K562 (cell line): ENCODE measurements around the gene PPCDC. TPM values are rescaled to one million over a fixed set of nuclear protein-coding genes. Genes with fewer than 3 reads are reported as not detected.

ENCODE experiments used
- ATAC-seq: fragments of 200-7000 bp; cut with Tn5 transposase; 3 replicates; pipeline ENCODE4 v1.9.1; 2020; ENCODE audit warnings: moderate library complexity
- BruUV-seq: library from RNA; stranded (reverse); fragments of 400-500 nt; replicated peaks from 2 replicates; lab custom pipeline; 2021; lab: Mats Ljungman, UMichigan
- CTCF ChIA-PET: fragments of 300-600 bp; formaldehyde crosslinking; extraction: SDS; loops from one replicate; lab custom pipeline; 2021; ENCODE audit warnings: low intra/inter-chr PET ratio; lab: Yijun Ruan, JAX
- POLR2A ChIA-PET: fragments of 300-600, 350-650 bp; sonication (Branson Sonifier 250); formaldehyde crosslinking; extraction: SDS; loops from one replicate; lab custom pipeline; 2021; ENCODE audit warnings: antibody characterized with exemption, inconsistent platforms; lab: Yijun Ruan, JAX
- DNase-seq, 4 experiments: peaks; one replicate each; pipeline versions ENCODE4 v3.0.0 to v3.0.0-alpha.2; 2011 to 2018; ENCODE audit warnings: low spot score in 3 of 4, mixed read lengths in 3 of 4; ENCODE audit errors: extremely low read depth in 1 of 4
- FAIRE-seq: peaks from 2 replicates; lab custom pipeline; 2011; peaks lifted over from hg19 to GRCh38; lab: Jason Lieb, UNC
- H2AFZ ChIP-seq: 2 replicates; pipeline ENCODE4 v1.6.0; 2011; ENCODE audit warnings: low read depth, low read length, control low read depth, inconsistent platforms
- H3K27ac ChIP-seq: fragments of 200-600 bp; 3 replicates; pipeline ENCODE4 v1.8.0; 2011; ENCODE audit warnings: low read depth, mild to moderate bottlenecking, control low read depth, inconsistent platforms, low read length, moderate library complexity, mixed read lengths; ENCODE audit errors: extremely low read depth
- H3K27me3 ChIP-seq, 2 experiments: fragments of 300-600 bp in 1 of 2; 2 replicates in 1 of 2; 3 replicates in 1 of 2; pipeline versions ENCODE4 v1.6.0 to v1.8.0; 2011; ENCODE audit warnings: inconsistent platforms in 2 of 2, low read length in 2 of 2, mild to moderate bottlenecking in 1 of 2, mixed read lengths in 1 of 2, moderate library complexity in 1 of 2; ENCODE audit not compliant: control insufficient read depth in 2 of 2, insufficient read depth in 2 of 2
- H3K36me3 ChIP-seq: fragments of 300-600 bp; 3 replicates; pipeline ENCODE4 v1.8.0; 2011; ENCODE audit warnings: mild to moderate bottlenecking, low read length, inconsistent platforms; ENCODE audit not compliant: control insufficient read depth, insufficient read depth
- H3K4me1 ChIP-seq, 2 experiments: fragments of 200-600 bp in 1 of 2; replicated peaks in 1 of 2; 2 replicates in 1 of 2; 3 replicates in 1 of 2; pipeline versions ENCODE4 v1.5.1 to v1.8.0; 2011; ENCODE audit warnings: inconsistent platforms in 2 of 2, low read length in 2 of 2, mild to moderate bottlenecking in 1 of 2, mixed read lengths in 1 of 2, moderate library complexity in 1 of 2; ENCODE audit not compliant: control insufficient read depth in 2 of 2, insufficient read depth in 2 of 2
- H3K4me2 ChIP-seq: 2 replicates; pipeline ENCODE4 v1.6.1; 2011; ENCODE audit warnings: low read length, control low read depth, inconsistent platforms, mixed read lengths; ENCODE audit not compliant: insufficient read depth
- H3K4me3 ChIP-seq: fragments of 200-600 bp; sonication (generic), shearing (Covaris generic); 2 replicates; pipeline ENCODE4 v1.5.1; 2016; ENCODE audit warnings: control low read depth, inconsistent platforms
- H3K79me2 ChIP-seq: fragments of 200-600 bp; 3 replicates; pipeline ENCODE4 v1.8.0; 2011; ENCODE audit warnings: low read length, inconsistent platforms; ENCODE audit not compliant: control insufficient read depth, insufficient read depth
- H3K9ac ChIP-seq, 2 experiments: 2 replicates each; pipeline versions ENCODE4 v1.6.0 to v1.6.1; 2011; ENCODE audit warnings: low read depth in 2 of 2, low read length in 2 of 2, control low read depth in 1 of 2, inconsistent platforms in 1 of 2, mild to moderate bottlenecking in 1 of 2, mixed read lengths in 1 of 2; ENCODE audit not compliant: insufficient read depth in 1 of 2
- H3K9me1 ChIP-seq: one replicate; pipeline ENCODE4 v1.6.0; 2011; ENCODE audit warnings: inconsistent platforms, mild to moderate bottlenecking, low read length, moderate library complexity; ENCODE audit not compliant: control insufficient read depth, insufficient read depth
- H3K9me3 ChIP-seq: replicated peaks from 2 replicates; pipeline ENCODE4 v1.5.1; 2011; ENCODE audit warnings: low read depth, low read length, inconsistent platforms; ENCODE audit not compliant: control insufficient read depth, insufficient read depth
- H4K20me1 ChIP-seq: replicated peaks from 2 replicates; pipeline ENCODE4 v1.6.1; 2011; ENCODE audit warnings: low read length, inconsistent platforms, mixed read lengths; ENCODE audit not compliant: control insufficient read depth, insufficient read depth
- ARNT ChIP-seq, 2 experiments: fragments of 450-650 bp; IDR thresholded peaks; 2 replicates each; pipeline ENCODE4 v1.6.1; 2016; ENCODE audit warnings: mild to moderate bottlenecking in 1 of 2
- CBFB ChIP-seq: sonication (generic); formaldehyde crosslinking; IDR thresholded peaks from 2 replicates; pipeline ENCODE4 v1.4.0; 2020; ENCODE audit warnings: mild to moderate bottlenecking, missing genetic modification reagents
- CBX5 ChIP-seq: IDR thresholded peaks from 2 replicates; pipeline ENCODE4 v1.6.1; 2014; ENCODE audit warnings: low read depth, borderline replicate concordance
- FOXJ3 ChIP-seq: sonication (generic); formaldehyde crosslinking; IDR thresholded peaks from 2 replicates; pipeline ENCODE4 v1.4.0; 2020; ENCODE audit warnings: mild to moderate bottlenecking, missing genetic modification reagents
- HMG20B ChIP-seq: fragments of 250-450 bp; sonication (Bioruptor Pico); IDR thresholded peaks from 2 replicates; pipeline ENCODE4 v1.5.0; 2021; ENCODE audit warnings: mild to moderate bottlenecking
- JUND ChIP-seq, 2 experiments: IDR thresholded peaks; 2 replicates in 1 of 2; 3 replicates in 1 of 2; pipeline ENCODE4 v1.6.1; 2011; ENCODE audit warnings: borderline replicate concordance in 2 of 2, low read depth in 2 of 2, low read length in 2 of 2, improper control_type of control experiment in 1 of 2, missing biosample characterization in 1 of 2, missing genetic modification characterization in 1 of 2, missing genetic modification reagents in 1 of 2
- MAFG ChIP-seq: fragments of 450-650 bp; conservative IDR thresholded peaks from 2 replicates; pipeline ENCODE4 v1.6.1; 2016; ENCODE audit warnings: missing genetic modification characterization, missing compliant biosample characterization
- NCOR1 ChIP-seq: fragments of 450-650 bp; IDR thresholded peaks from 2 replicates; pipeline ENCODE4 v1.6.1; 2016; ENCODE audit warnings: mild to moderate bottlenecking, moderate library complexity
- NFYB ChIP-seq: IDR thresholded peaks from 2 replicates; pipeline ENCODE4 v1.6.1; 2011; ENCODE audit warnings: mild to moderate bottlenecking, moderate library complexity; ENCODE audit not compliant: insufficient read length; ENCODE audit errors: extremely low read depth
- RBM34 ChIP-seq: fragments of 200-400 bp; formaldehyde crosslinking; IDR thresholded peaks from 2 replicates; pipeline ENCODE4 v1.6.1; 2018; ENCODE audit warnings: low read length, borderline replicate concordance; ENCODE audit not compliant: insufficient read depth
- SMARCC2 ChIP-seq: fragments of 450-650 bp; IDR thresholded peaks from 2 replicates; pipeline ENCODE4 v1.6.1; 2017; ENCODE audit warnings: antibody characterized with exemption, moderate library complexity, mild to moderate bottlenecking, low read depth
- SRSF7 ChIP-seq: fragments of 200-400 bp; formaldehyde crosslinking; optimal IDR thresholded peaks from 2 replicates; pipeline ENCODE3; 2017; ENCODE audit warnings: mild to moderate bottlenecking, low read depth, low read length
- U2AF2 ChIP-seq: fragments of 200-400 bp; formaldehyde crosslinking; optimal IDR thresholded peaks from 2 replicates; pipeline ENCODE3; 2017; ENCODE audit warnings: low read depth, mild to moderate bottlenecking, low read length
- ZBTB7A ChIP-seq: IDR thresholded peaks from 2 replicates; pipeline ENCODE4 v1.6.1; 2011; ENCODE audit warnings: low read depth, mild to moderate bottlenecking, low read length, moderate library complexity, borderline replicate concordance; ENCODE audit not compliant: control insufficient read depth
- ZNF140 ChIP-seq: fragments of 250-450 bp; sonication (Bioruptor Pico); IDR thresholded peaks from 2 replicates; pipeline ENCODE4 v1.8.0; 2021; ENCODE audit warnings: moderate library complexity, mild to moderate bottlenecking, inconsistent platforms
- ZNF507 ChIP-seq: conservative IDR thresholded peaks from 2 replicates; pipeline ENCODE4 v1.6.1; 2017; ENCODE audit warnings: missing genetic modification characterization, missing compliant biosample characterization
- ZNF57 ChIP-seq: fragments of 450-650 bp; formaldehyde crosslinking; IDR thresholded peaks from 2 replicates; pipeline ENCODE4 v1.4.0; 2020; ENCODE audit warnings: mild to moderate bottlenecking, moderate library complexity
- ZNF695 ChIP-seq: fragments of 450-650 bp; formaldehyde crosslinking; IDR thresholded peaks from 2 replicates; pipeline ENCODE4 v1.4.0; 2020; ENCODE audit warnings: mild to moderate bottlenecking, moderate library complexity
- whole genome bisulfite sequencing: fragments of 100-300 bp; shearing (Covaris generic); methylation state at CpG from one replicate; pipeline ENCODE4 v1.1.6; 2016; ENCODE audit warnings: low coverage, mixed read lengths; ENCODE audit not compliant: insufficient coverage; ENCODE audit errors: missing lambda C conversion rate; 5-methylcytosine and 5-hydroxymethylcytosine counted together
- in situ Hi-C: fragments of 300-500 bp; cut with MboI; formaldehyde crosslinking; loops from 4 replicates; pipeline ENCODE4 v1.15.0; 2018; ENCODE audit warnings: inconsistent platforms, mixed read lengths
- intact Hi-C: fragments of 100-400 bp; cut with micrococcal nuclease; formaldehyde crosslinking; loops from 2 replicates; pipeline ENCODE4 v1.14.2; 2022
- polyA plus RNA-seq, 8 experiments: library from polyadenylated mRNA; depleted of rRNA in 4 of 8; stranded (reverse) in 5 of 8; unstranded in 3 of 8; fragments of >200 nt; fragmentation: Nextera tagmentation in 2 of 8; fragmentation: Illumina TruSeq in 1 of 8; extraction: Ambion mirVana in 2 of 8; extraction: Trizol in 1 of 8; gene quantifications; 2 replicates each; pipeline versions ENCODE4 v1.2.1 to v1.2.3, GENCODE V29; 2011 to 2014; ENCODE audit warnings: inconsistent platforms in 1 of 8, missing spikeins in 1 of 8
- total RNA-seq, 7 experiments: library from RNA; depleted of rRNA in 6 of 7; stranded (reverse); fragments of >200 nt in 6 of 7; fragmentation: Illumina TruSeq in 2 of 7; extraction: Trizol in 2 of 7; gene quantifications; 2 replicates each; pipeline versions ENCODE4 v1.2.1 to v1.2.3, GENCODE V29; 2011 to 2021; ENCODE audit warnings: low replicate concordance in 1 of 7
- TF ChIP-seq, protein P1 (sequence below): IDR thresholded peaks from 2 replicates; pipeline ENCODE4 v1.6.1; 2016; ENCODE audit warnings: missing genetic modification characterization, missing compliant biosample characterization
- TF ChIP-seq, protein P2 (sequence below): sonication (generic); formaldehyde crosslinking; IDR thresholded peaks from 2 replicates; pipeline ENCODE4 v1.5.0; 2020; ENCODE audit warnings: missing genetic modification reagents

PPCDC gene
- total and polyA plus RNA-seq, 9 of the 15 experiments (the other 6 are each of a cell fraction or from before 2014, with no cell fraction given), result 10.9 to 53.6 (median 16.7) TPM

DNA sequence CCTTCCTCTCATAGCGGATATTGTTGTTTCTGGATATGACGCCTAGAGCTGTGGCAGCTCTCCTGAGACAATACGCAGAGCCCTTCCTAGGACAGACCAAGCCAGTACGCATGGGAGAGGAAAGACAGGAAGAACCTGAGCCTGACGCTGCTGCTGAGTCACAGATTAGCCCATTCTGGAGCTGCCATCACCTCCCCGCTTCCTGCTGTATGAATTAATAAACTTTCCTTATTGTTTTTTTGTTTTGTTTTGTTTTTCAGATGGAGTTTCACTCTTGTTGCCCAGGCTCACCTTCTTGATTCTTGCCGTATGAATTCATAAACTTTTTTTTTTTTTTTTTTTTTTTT lies 67.0 kb downstream of the PPCDC start:
- peak; percentile 86 for ATAC-seq
- H3K4me2 ChIP-seq, result peak overlapping the region; percentile 52
- H3K79me2 ChIP-seq, result no peaks in the 10 kb centered on the region
- H2AFZ ChIP-seq, result peak overlapping the region; percentile 87
- no peak overlapping the region for H3K4me3 ChIP-seq
- 36% methylated on average over 7 of the region's 7 CpGs for WGBS
- no peaks in the 10 kb centered on the region for H3K27me3 ChIP-seq
- intact Hi-C loops (no loop called here), in situ Hi-C loops (no loop called here)
- no peaks in the 10 kb centered on the region for H4K20me1 ChIP-seq
- no peaks in the 10 kb centered on the region for H3K9me1 ChIP-seq
- H3K27ac ChIP-seq, result 0 out of 3 replicates have a peak overlapping the region, but pooled peaks have one; percentile 20
- DNase-seq, result peak in 2 of 4 experiments; percentile 33 to 40
- ChIA-PET CTCF (no interaction called here), POLR2A (interaction anchor here (0.5 to 1.3 kb wide), 3 partner anchors 23 to 165 kb away, joined by 3 read pairs; partner anchors contain the start of gene PPCDC)
- H3K4me1 ChIP-seq, result peaks cover 6 to 8% of the 10 kb centered on the region in 2 experiments; a peak in 3 of 5 replicates
- peak overlapping the region in 1 of 2 experiments; percentile 61; a peak in 1 of 4 replicates for H3K9ac ChIP-seq
- H3K36me3 ChIP-seq, result no peaks in the 10 kb centered on the region
- no TSS peak for BruUV-seq
- peak; percentile 76 for FAIRE-seq
- no peaks in the 10 kb centered on the region for H3K9me3 ChIP-seq
- no peak for TF ChIP-seq CBX5
- no peak for TF ChIP-seq CBFB
- TF ChIP-seq NCOR1, result no peak
- TF ChIP-seq SRSF7, result no peak
- TF ChIP-seq ZNF695 (CRISPR knock-in tag), result no peak
- no peak for TF ChIP-seq FOXJ3 (CRISPR knock-in tag)
- TF ChIP-seq, protein P1, sequence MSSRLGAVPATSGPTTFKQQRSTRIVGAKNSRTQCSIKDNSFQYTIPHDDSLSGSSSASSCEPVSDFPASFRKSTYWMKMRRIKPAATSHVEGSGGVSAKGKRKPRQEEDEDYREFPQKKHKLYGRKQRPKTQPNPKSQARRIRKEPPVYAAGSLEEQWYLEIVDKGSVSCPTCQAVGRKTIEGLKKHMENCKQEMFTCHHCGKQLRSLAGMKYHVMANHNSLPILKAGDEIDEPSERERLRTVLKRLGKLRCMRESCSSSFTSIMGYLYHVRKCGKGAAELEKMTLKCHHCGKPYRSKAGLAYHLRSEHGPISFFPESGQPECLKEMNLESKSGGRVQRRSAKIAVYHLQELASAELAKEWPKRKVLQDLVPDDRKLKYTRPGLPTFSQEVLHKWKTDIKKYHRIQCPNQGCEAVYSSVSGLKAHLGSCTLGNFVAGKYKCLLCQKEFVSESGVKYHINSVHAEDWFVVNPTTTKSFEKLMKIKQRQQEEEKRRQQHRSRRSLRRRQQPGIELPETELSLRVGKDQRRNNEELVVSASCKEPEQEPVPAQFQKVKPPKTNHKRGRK (tag), result peak; percentile 63; the same call in 1 of the 2 replicates
- TF ChIP-seq SMARCC2, result no peak
- TF ChIP-seq NFYB, result no peak
- no peak for TF ChIP-seq ZNF57 (CRISPR knock-in tag)
- no peak for TF ChIP-seq ZNF507 (tag)
- TF ChIP-seq HMG20B (CRISPR knock-in tag), result no peak
- no peak for TF ChIP-seq ZBTB7A
- TF ChIP-seq, protein P2, sequence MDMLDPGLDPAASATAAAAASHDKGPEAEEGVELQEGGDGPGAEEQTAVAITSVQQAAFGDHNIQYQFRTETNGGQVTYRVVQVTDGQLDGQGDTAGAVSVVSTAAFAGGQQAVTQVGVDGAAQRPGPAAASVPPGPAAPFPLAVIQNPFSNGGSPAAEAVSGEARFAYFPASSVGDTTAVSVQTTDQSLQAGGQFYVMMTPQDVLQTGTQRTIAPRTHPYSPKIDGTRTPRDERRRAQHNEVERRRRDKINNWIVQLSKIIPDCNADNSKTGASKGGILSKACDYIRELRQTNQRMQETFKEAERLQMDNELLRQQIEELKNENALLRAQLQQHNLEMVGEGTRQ (CRISPR knock-in tag), result no peak
- no peak for TF ChIP-seq ZNF140 (CRISPR knock-in tag)
- TF ChIP-seq MAFG, result peak; percentile 20; the same call in 1 of the 2 replicates
- no peak for TF ChIP-seq RBM34
- no peak for TF ChIP-seq U2AF2
- TF ChIP-seq JUND (IDR thresholded peaks at IDR 0.05; ENCODE audit: borderline replicate concordance, low read depth, low read length), result peak; percentile 50; the same call in 1 of the 2 replicates
- TF ChIP-seq JUND (tag; IDR thresholded peaks at IDR 0.05; ENCODE audit: borderline replicate concordance, low read depth, low read length), result 0 out of 3 replicates have a peak, but pooled peaks have one; percentile 28
- TF ChIP-seq ARNT (IDR thresholded peaks at IDR 0.05), result no peak
